ACC112 (cell line): ENCODE results near the gene CEBPG.

Experiments used
- H2AFZ ChIP-seq: fragments of 200-600 bp; sonication (generic); one replicate; pipeline ENCODE4 v1.6.0; 2017; ENCODE audit warnings: antibody characterized with exemption, low read length; ENCODE audit not compliant: unreplicated experiment
- H3K27ac ChIP-seq: fragments of 200-600 bp; sonication (generic); 2 replicates; pipeline ENCODE4 v1.5.1; 2014; ENCODE audit warnings: low read depth, mild to moderate bottlenecking, antibody characterized with exemption, low read length, moderate library complexity
- H3K27me3 ChIP-seq: fragments of 200-600 bp; sonication (generic); 2 replicates; pipeline ENCODE4 v1.6.1; 2014; ENCODE audit warnings: mild to moderate bottlenecking, antibody characterized with exemption, low read length, moderate library complexity, mixed read lengths; ENCODE audit not compliant: insufficient read depth
- H3K36me3 ChIP-seq: fragments of 200-600 bp; sonication (generic); 2 replicates; pipeline ENCODE4 v1.6.1; 2016; ENCODE audit warnings: mild to moderate bottlenecking, antibody characterized with exemption, low read length, moderate library complexity, mixed read lengths; ENCODE audit not compliant: insufficient read depth
- H3K4me1 ChIP-seq: fragments of 200-600 bp; sonication (generic); one replicate; pipeline ENCODE4 v1.6.1; 2016; ENCODE audit warnings: low read length, mixed read lengths; ENCODE audit not compliant: insufficient read depth, unreplicated experiment, control insufficient read depth
- H3K4me3 ChIP-seq: fragments of 200-600 bp; sonication (generic); 2 replicates; pipeline ENCODE4 v1.5.1; 2014; ENCODE audit warnings: mild to moderate bottlenecking, low read depth, low read length
- H3K79me2 ChIP-seq: fragments of 200-600 bp; sonication (generic); one replicate; pipeline ENCODE4 v1.6.0; 2016; ENCODE audit warnings: low read length; ENCODE audit not compliant: control insufficient read depth, unreplicated experiment, insufficient read depth

Gene CEBPG

GRCh38 chr19:33339016-33339984, 34.2 kb upstream of the CEBPG start:
- Histone ChIP-seq H3K4me3 (no peak overlapping the region), H2AFZ (no peak overlapping the region), H3K79me2 (no peaks in the 10 kb centered on the region), H3K4me1 (no peaks in the 10 kb centered on the region), H3K27me3 (peaks cover 31% of the 10 kb centered on the region), H3K36me3 (no peaks in the 10 kb centered on the region), H3K27ac (no peak overlapping the region)

GRCh38 chr19:33340991-33341390, 32.5 kb upstream of the CEBPG start:
- H3K4me1 ChIP-seq = no peaks in the 10 kb centered on the region
- H3K36me3 ChIP-seq = no peaks in the 10 kb centered on the region
- H3K4me3 ChIP-seq = no peak overlapping the region
- no peak overlapping the region for H3K27ac ChIP-seq
- H2AFZ ChIP-seq = no peak overlapping the region
- peaks cover 48% of the 10 kb centered on the region for H3K27me3 ChIP-seq
- H3K79me2 ChIP-seq = no peaks in the 10 kb centered on the region

GRCh38 chr19:33343301-33343700, 30.2 kb upstream of the CEBPG start:
- Histone ChIP-seq H3K79me2 (no peaks in the 10 kb centered on the region), H3K4me3 (no peak overlapping the region), H3K36me3 (no peaks in the 10 kb centered on the region), H3K4me1 (no peaks in the 10 kb centered on the region), H3K27ac (no peak overlapping the region), H2AFZ (no peak overlapping the region), H3K27me3 (peaks cover 69% of the 10 kb centered on the region)

- no peaks in the 10 kb centered on the region for H3K36me3 ChIP-seq
- peaks cover 76% of the 10 kb centered on the region for H3K27me3 ChIP-seq
- no peaks in the 10 kb centered on the region for H3K4me1 ChIP-seq
- no peak overlapping the region for H3K4me3 ChIP-seq
- no peak overlapping the region for H3K27ac ChIP-seq
- no peaks in the 10 kb centered on the region for H3K79me2 ChIP-seq
- H2AFZ ChIP-seq = no peak overlapping the region
Measured at GRCh38 chr19:33343859-33344572, 29.5 kb upstream of the CEBPG start.

GRCh38 chr19:33344573-33344925, 29.0 kb upstream of the CEBPG start:
- H3K79me2 ChIP-seq = no peaks in the 10 kb centered on the region
- H3K4me1 ChIP-seq = no peaks in the 10 kb centered on the region
- no peak overlapping the region for H3K27ac ChIP-seq
- no peak overlapping the region for H2AFZ ChIP-seq
- H3K4me3 ChIP-seq = no peak overlapping the region
- H3K27me3 ChIP-seq = peaks cover 79% of the 10 kb centered on the region
- H3K36me3 ChIP-seq = no peaks in the 10 kb centered on the region

GRCh38 chr19:33345163-33345562, 28.3 kb upstream of the CEBPG start:
- Histone ChIP-seq H3K36me3 (no peaks in the 10 kb centered on the region), H3K4me3 (no peak overlapping the region), H3K27ac (no peak overlapping the region), H3K27me3 (peaks cover 79% of the 10 kb centered on the region), H3K79me2 (no peaks in the 10 kb centered on the region), H2AFZ (no peak overlapping the region), H3K4me1 (no peaks in the 10 kb centered on the region)

GRCh38 chr19:33346665-33347064, 26.8 kb upstream of the CEBPG start:
- Histone ChIP-seq H3K4me3 (no peak overlapping the region), H2AFZ (no peak overlapping the region), H3K36me3 (no peaks in the 10 kb centered on the region), H3K27me3 (peaks cover 69% of the 10 kb centered on the region), H3K79me2 (no peaks in the 10 kb centered on the region), H3K4me1 (no peaks in the 10 kb centered on the region), H3K27ac (no peak overlapping the region)

GRCh38 chr19:33347300-33347699, 26.2 kb upstream of the CEBPG start:
- no peaks in the 10 kb centered on the region for H3K79me2 ChIP-seq
- H3K27ac ChIP-seq = no peak overlapping the region
- no peak overlapping the region for H2AFZ ChIP-seq
- H3K4me3 ChIP-seq = no peak overlapping the region
- H3K27me3 ChIP-seq = peaks cover 66% of the 10 kb centered on the region
- no peaks in the 10 kb centered on the region for H3K4me1 ChIP-seq
- H3K36me3 ChIP-seq = no peaks in the 10 kb centered on the region

- H3K79me2 ChIP-seq = no peaks in the 10 kb centered on the region
- no peaks in the 10 kb centered on the region for H3K36me3 ChIP-seq
- no peak overlapping the region for H3K27ac ChIP-seq
- H3K27me3 ChIP-seq = peaks cover 55% of the 10 kb centered on the region
- H3K4me3 ChIP-seq = no peak overlapping the region
- H2AFZ ChIP-seq = no peak overlapping the region
- H3K4me1 ChIP-seq = no peaks in the 10 kb centered on the region
Measured at GRCh38 chr19:33348301-33349010, 25.1 kb upstream of the CEBPG start.

GRCh38 chr19:33349319-33350289, 23.9 kb upstream of the CEBPG start:
- Histone ChIP-seq H3K79me2 (no peaks in the 10 kb centered on the region), H3K4me1 (no peaks in the 10 kb centered on the region), H3K4me3 (no peak overlapping the region), H2AFZ (no peak overlapping the region), H3K27me3 (peaks cover 45% of the 10 kb centered on the region), H3K27ac (no peak overlapping the region), H3K36me3 (no peaks in the 10 kb centered on the region)
